Transverse colon (tissue), 4 donors: Measurements from ENCODE around the gene OCA2.

Experiments
- POLR2A ChIP-seq: fragments of 450-650 bp; IDR thresholded peaks from one replicate; pipeline ENCODE4 v1.6.1; 2016; ENCODE audit warnings: antibody characterized with exemption, mild to moderate bottlenecking, moderate library complexity
- POLR2AphosphoS5 ChIP-seq, 3 donors: sonication (generic); formaldehyde crosslinking; IDR thresholded peaks; one replicate each; pipeline ENCODE4 v1.6.1; 2016; ENCODE audit warnings: antibody characterized with exemption in 3 of 3
- TF ChIP-seq, protein P1 (sequence below), 5 experiments: fragments of 200-600 bp in 3 of 5; fragments of 450-650 bp in 2 of 5; sonication (generic) in 3 of 5; IDR thresholded peaks; 1 replicate in 2 of 5; 2 replicates in 3 of 5; pipeline ENCODE4 v1.5.1; 2016 to 2017; ENCODE audit warnings: antibody characterized with exemption in 5 of 5, inconsistent platforms in 3 of 5, mild to moderate bottlenecking in 2 of 5, moderate library complexity in 1 of 5

DNA sequence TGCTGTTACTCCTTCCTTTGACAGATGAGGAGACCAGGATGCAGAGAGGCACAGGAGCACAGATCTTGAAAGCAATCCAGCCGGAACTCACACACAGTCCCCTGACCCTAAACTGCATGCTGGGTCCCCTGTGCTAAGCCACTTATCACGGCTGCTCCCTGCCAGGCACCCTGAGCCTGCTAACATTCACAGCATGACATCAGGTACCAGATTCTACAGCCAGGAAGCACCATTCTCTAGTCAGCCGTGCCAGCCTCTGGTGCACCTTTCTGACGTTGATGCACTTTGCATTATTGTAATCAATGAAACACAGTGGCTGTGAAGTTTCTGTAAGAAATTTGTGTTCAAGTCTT lies 247.3 kb downstream of the OCA2 start:
- TF ChIP-seq, protein P1, sequence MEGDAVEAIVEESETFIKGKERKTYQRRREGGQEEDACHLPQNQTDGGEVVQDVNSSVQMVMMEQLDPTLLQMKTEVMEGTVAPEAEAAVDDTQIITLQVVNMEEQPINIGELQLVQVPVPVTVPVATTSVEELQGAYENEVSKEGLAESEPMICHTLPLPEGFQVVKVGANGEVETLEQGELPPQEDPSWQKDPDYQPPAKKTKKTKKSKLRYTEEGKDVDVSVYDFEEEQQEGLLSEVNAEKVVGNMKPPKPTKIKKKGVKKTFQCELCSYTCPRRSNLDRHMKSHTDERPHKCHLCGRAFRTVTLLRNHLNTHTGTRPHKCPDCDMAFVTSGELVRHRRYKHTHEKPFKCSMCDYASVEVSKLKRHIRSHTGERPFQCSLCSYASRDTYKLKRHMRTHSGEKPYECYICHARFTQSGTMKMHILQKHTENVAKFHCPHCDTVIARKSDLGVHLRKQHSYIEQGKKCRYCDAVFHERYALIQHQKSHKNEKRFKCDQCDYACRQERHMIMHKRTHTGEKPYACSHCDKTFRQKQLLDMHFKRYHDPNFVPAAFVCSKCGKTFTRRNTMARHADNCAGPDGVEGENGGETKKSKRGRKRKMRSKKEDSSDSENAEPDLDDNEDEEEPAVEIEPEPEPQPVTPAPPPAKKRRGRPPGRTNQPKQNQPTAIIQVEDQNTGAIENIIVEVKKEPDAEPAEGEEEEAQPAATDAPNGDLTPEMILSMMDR (IDR thresholded peaks at IDR 0.05), result no peak
- no peak for TF ChIP-seq POLR2AphosphoS5 (IDR thresholded peaks at IDR 0.05)
- no peak for TF ChIP-seq POLR2A
